Esophagus muscularis mucosa (tissue), 4 donors: ENCODE measurements around the gene TF.

Source experiments
- EP300 ChIP-seq: sonication (generic); formaldehyde crosslinking; IDR thresholded peaks from one replicate; pipeline ENCODE4 v1.6.1; 2017; ENCODE audit warnings: antibody characterized with exemption
- POLR2A ChIP-seq: fragments of 450-650 bp; IDR thresholded peaks from one replicate; pipeline ENCODE4 v1.6.1; 2017; ENCODE audit warnings: antibody characterized with exemption, moderate library complexity, mild to moderate bottlenecking, low read depth
- POLR2AphosphoS5 ChIP-seq, 2 donors: sonication (generic); formaldehyde crosslinking; IDR thresholded peaks; one replicate each; pipeline ENCODE4 v1.6.1; 2017; ENCODE audit warnings: antibody characterized with exemption in 2 of 2
- TF ChIP-seq, protein P1 (sequence below), 3 experiments: fragments of 200-600 bp in 2 of 3; fragments of 450-650 bp in 1 of 3; sonication (generic) in 2 of 3; IDR thresholded peaks; one replicate each; pipeline ENCODE4 v1.5.1; 2017 to 2019; ENCODE audit warnings: antibody characterized with exemption in 3 of 3, mild to moderate bottlenecking in 2 of 3, moderate library complexity in 1 of 3

- TF ChIP-seq, protein P1, sequence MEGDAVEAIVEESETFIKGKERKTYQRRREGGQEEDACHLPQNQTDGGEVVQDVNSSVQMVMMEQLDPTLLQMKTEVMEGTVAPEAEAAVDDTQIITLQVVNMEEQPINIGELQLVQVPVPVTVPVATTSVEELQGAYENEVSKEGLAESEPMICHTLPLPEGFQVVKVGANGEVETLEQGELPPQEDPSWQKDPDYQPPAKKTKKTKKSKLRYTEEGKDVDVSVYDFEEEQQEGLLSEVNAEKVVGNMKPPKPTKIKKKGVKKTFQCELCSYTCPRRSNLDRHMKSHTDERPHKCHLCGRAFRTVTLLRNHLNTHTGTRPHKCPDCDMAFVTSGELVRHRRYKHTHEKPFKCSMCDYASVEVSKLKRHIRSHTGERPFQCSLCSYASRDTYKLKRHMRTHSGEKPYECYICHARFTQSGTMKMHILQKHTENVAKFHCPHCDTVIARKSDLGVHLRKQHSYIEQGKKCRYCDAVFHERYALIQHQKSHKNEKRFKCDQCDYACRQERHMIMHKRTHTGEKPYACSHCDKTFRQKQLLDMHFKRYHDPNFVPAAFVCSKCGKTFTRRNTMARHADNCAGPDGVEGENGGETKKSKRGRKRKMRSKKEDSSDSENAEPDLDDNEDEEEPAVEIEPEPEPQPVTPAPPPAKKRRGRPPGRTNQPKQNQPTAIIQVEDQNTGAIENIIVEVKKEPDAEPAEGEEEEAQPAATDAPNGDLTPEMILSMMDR (IDR thresholded peaks at IDR 0.05): no peak
- TF ChIP-seq POLR2A: no peak
- TF ChIP-seq POLR2AphosphoS5 (IDR thresholded peaks at IDR 0.05): no peak
- TF ChIP-seq EP300: no peak
Measured at GRCh38 chr3:133753107-133753778, 7.0 kb downstream of the TF start.
